ENCODE measurements around the gene LVRN.

GRCh38 chr5:116076496-116076895 lies 114.2 kb downstream of the LVRN start:
- TF ChIP-seq CTCF (conservative IDR thresholded peaks at IDR 0.05; ENCODE audit: low read depth, low read length) (no peak), MAFK (IDR thresholded peaks at IDR 0.05; ENCODE audit: low read depth, low read length) (no peak), POLR2A (IDR thresholded peaks at IDR 0.05; ENCODE audit: low read depth, low read length) (no peak), CEBPB (IDR thresholded peaks at IDR 0.05; ENCODE audit: low read depth, low read length) (no peak), CHD1 (IDR thresholded peaks at IDR 0.05; ENCODE audit: low read depth, low read length) (no peak), RFX5 (IDR thresholded peaks at IDR 0.05; ENCODE audit: low read depth, low read length) (no peak), BHLHE40 (IDR thresholded peaks at IDR 0.05; ENCODE audit: low read depth, low read length) (no peak), ELK1 (IDR thresholded peaks at IDR 0.05; ENCODE audit: borderline replicate concordance, low read depth, low read length) (no peak), SMC3 (IDR thresholded peaks at IDR 0.05; ENCODE audit: low read depth, low read length) (no peak)
